ENCODE results near the gene JAZF1. TPM values are rescaled to one million over a fixed set of nuclear protein-coding genes. Genes with fewer than 3 reads are reported as not detected.

Gene JAZF1
- total and polyA plus RNA-seq, 2 donors (not counting 1 experiment from before 2014, with no cell fraction given): 14.0 to 38.6 TPM

- Histone ChIP-seq H3K36me3 (replicated peaks in 1 of 2; ENCODE audit: control extremely low read depth in 1 of 2, control insufficient read depth in 1 of 2, extremely low read depth in 1 of 2, insufficient read depth in 2 of 2, low read length in 1 of 2) (no peaks in the 10 kb centered on the region), H3K27me3 (replicated peaks in 1 of 4; ENCODE audit: control extremely low read depth in 1 of 4, control insufficient read depth in 3 of 4, insufficient read depth in 4 of 4, low read length in 3 of 4) (no peaks in the 10 kb centered on the region), H3K4me1 (ENCODE audit: control insufficient read depth in 2 of 2, insufficient read depth in 2 of 2, low read length in 2 of 2) (peaks cover 5 to 13% of the 10 kb centered on the region in 2 donors), H3K9me3 (ENCODE audit: control extremely low read depth in 1 of 3, control insufficient read depth in 2 of 3, insufficient read depth in 1 of 3, low read length in 2 of 3) (peaks cover 0 to 4% (median 0%) of the 10 kb centered on the region in 3 donors), H3K9ac (ENCODE audit: low read length) (no peak overlapping the region), H3K4me3 (ENCODE audit: control extremely low read depth in 1 of 5, extremely low read depth in 1 of 5, insufficient read depth in 1 of 5, low read depth in 2 of 5, low read length in 4 of 5) (no peak overlapping the region), H4K20me1 (ENCODE audit: control insufficient read depth, insufficient read depth, low read length, poor library complexity, severe bottlenecking) (peaks cover 73% of the 10 kb centered on the region), H3K27ac (ENCODE audit: low read length in 2 of 2) (no peak overlapping the region), H3K79me2 (ENCODE audit: control insufficient read depth, insufficient read depth, low read length) (peaks cover 86% of the 10 kb centered on the region), H3K4me2 (replicated peaks; ENCODE audit: low read depth, low read length, poor library complexity, severe bottlenecking) (no peak overlapping the region), H2AFZ (ENCODE audit: insufficient read depth, low read depth, low read length, poor library complexity, severe bottlenecking) (no peak overlapping the region)
- intact Hi-C loops (cut with micrococcal nuclease): no loop called here
- no peak for TF ChIP-seq CTCF (IDR thresholded peaks at IDR 0.05)
- H3K27ac Mint-ChIP-seq: no peak overlapping the region
- DNase-seq (no peak), ATAC-seq (ENCODE audit: low read depth) (no peak)
- WGBS (ENCODE audit: insufficient coverage): no CpG with 5 or more reads among the region's 3 CpGs
- no peaks in the 10 kb centered on the region for H3K9me3 Mint-ChIP-seq (ENCODE audit: insufficient read depth)
- H3K27me3 Mint-ChIP-seq: no peaks in the 10 kb centered on the region
- ChIA-PET POLR2A (no interaction called here), CTCF (interaction anchor here (1.0 kb wide), 1 partner anchor 9 kb away, joined by 4 read pairs; no protein-coding TSS in a partner anchor)
- no peak overlapping the region for H3K4me3 Mint-ChIP-seq
- H3K4me1 Mint-ChIP-seq: peaks cover 38% of the 10 kb centered on the region
These were observed 127.7 kb downstream of the JAZF1 start for GRCh38 chr7:28052933-28053332.

- H3K4me1 ChIP-seq (ENCODE audit: control insufficient read depth in 2 of 2, insufficient read depth in 2 of 2, low read length in 2 of 2): peaks cover 0 to 6% of the 10 kb centered on the region in 2 donors
- ChIA-PET POLR2A (no interaction called here), CTCF (interaction anchor here (0.9 kb wide), 1 partner anchor 13 kb away, joined by 3 read pairs; no protein-coding TSS in a partner anchor)
- Mint-ChIP-seq H3K4me1 (peaks cover 28% of the 10 kb centered on the region), H3K4me3 (no peak overlapping the region), H3K27ac (no peak overlapping the region), H3K9me3 (ENCODE audit: insufficient read depth) (no peaks in the 10 kb centered on the region), H3K27me3 (no peaks in the 10 kb centered on the region)
- H3K4me3 ChIP-seq (ENCODE audit: control extremely low read depth in 1 of 5, extremely low read depth in 1 of 5, insufficient read depth in 1 of 5, low read depth in 2 of 5, low read length in 4 of 5): no peak overlapping the region
- H4K20me1 ChIP-seq (ENCODE audit: control insufficient read depth, insufficient read depth, low read length, poor library complexity, severe bottlenecking): peaks cover 60% of the 10 kb centered on the region
- H3K27me3 ChIP-seq (replicated peaks in 1 of 4; ENCODE audit: control extremely low read depth in 1 of 4, control insufficient read depth in 3 of 4, insufficient read depth in 4 of 4, low read length in 3 of 4): no peaks in the 10 kb centered on the region
- intact Hi-C loops (cut with micrococcal nuclease): no loop called here
- no peak overlapping the region for H3K27ac ChIP-seq (ENCODE audit: low read length in 2 of 2)
- TF ChIP-seq EZH2 (IDR thresholded peaks at IDR 0.05; ENCODE audit: borderline replicate concordance, insufficient read depth, low read depth, low read length, poor library complexity, severe bottlenecking): no peak
- TF ChIP-seq CTCF (IDR thresholded peaks at IDR 0.05): no peak
- no peak overlapping the region for H3K9ac ChIP-seq (ENCODE audit: low read length)
- no peaks in the 10 kb centered on the region for H3K36me3 ChIP-seq (replicated peaks in 1 of 2; ENCODE audit: control extremely low read depth in 1 of 2, control insufficient read depth in 1 of 2, extremely low read depth in 1 of 2, insufficient read depth in 2 of 2, low read length in 1 of 2)
- peaks cover 0 to 4% (median 0%) of the 10 kb centered on the region in 3 donors for H3K9me3 ChIP-seq (ENCODE audit: control extremely low read depth in 1 of 3, control insufficient read depth in 2 of 3, insufficient read depth in 1 of 3, low read length in 2 of 3)
- DNase-seq (no peak), ATAC-seq (ENCODE audit: low read depth) (no peak)
- WGBS (ENCODE audit: insufficient coverage): 100% methylated on average over 1 of the region's 2 CpGs
- H2AFZ ChIP-seq (ENCODE audit: insufficient read depth, low read depth, low read length, poor library complexity, severe bottlenecking): no peak overlapping the region
- H3K79me2 ChIP-seq (ENCODE audit: control insufficient read depth, insufficient read depth, low read length): peaks cover 75% of the 10 kb centered on the region
- H3K4me2 ChIP-seq (replicated peaks; ENCODE audit: low read depth, low read length, poor library complexity, severe bottlenecking): no peak overlapping the region
These were observed 131.9 kb downstream of the JAZF1 start for GRCh38 chr7:28048694-28049093.

Measured in B cell (primary cell).